Endothelial cell of umbilical vein (primary cell): ENCODE results near the gene MDFI. TPM values are rescaled to one million over a fixed set of nuclear protein-coding genes. Genes with fewer than 3 reads are reported as not detected.

ENCODE experiments used
- BruUV-seq: library from RNA; stranded (reverse); fragments of 400-500 nt; replicated peaks from 2 replicates; lab custom pipeline; 2021; lab: Mats Ljungman, UMichigan
- CTCF ChIA-PET: fragments of 300-600, 350-600 bp; sonication (Branson Sonifier 250); formaldehyde crosslinking; loops from one replicate; lab custom pipeline; 2021; ENCODE audit warnings: antibody characterized with exemption, inconsistent platforms; lab: Charles Lee
- POLR2A ChIA-PET: fragments of 300-600, 350-600 bp; sonication (Branson Sonifier 250); formaldehyde crosslinking; loops from one replicate; lab custom pipeline; 2021; ENCODE audit warnings: antibody characterized with exemption, inconsistent platforms; lab: Charles Lee
- DNase-seq: peaks from one replicate; pipeline ENCODE4 v3.0.0-alpha.2; 2011; ENCODE audit warnings: low read depth, low spot score
- FAIRE-seq: peaks from 2 replicates; lab custom pipeline; 2011; peaks lifted over from hg19 to GRCh38; lab: Jason Lieb, UNC
- H2AFZ ChIP-seq: 2 replicates; pipeline ENCODE4 v1.6.0; 2012; ENCODE audit warnings: low read depth, low read length, control low read depth, inconsistent platforms
- H3K27ac ChIP-seq: 2 replicates; pipeline ENCODE4 v1.5.1; 2011; ENCODE audit warnings: low read depth, mild to moderate bottlenecking, control low read depth, low read length, moderate library complexity; ENCODE audit not compliant: insufficient read depth
- H3K27me3 ChIP-seq, 2 experiments: 2 replicates each; pipeline versions ENCODE4 v1.6.0 to v1.6.1; 2011; ENCODE audit warnings: low read length in 2 of 2, mixed read lengths in 1 of 2; ENCODE audit not compliant: control insufficient read depth in 2 of 2, insufficient read depth in 2 of 2
- H3K36me3 ChIP-seq, 2 experiments: 2 replicates in 1 of 2; 3 replicates in 1 of 2; pipeline ENCODE4 v1.5.1; 2011; ENCODE audit warnings: low read length in 2 of 2, mild to moderate bottlenecking in 1 of 2, moderate library complexity in 1 of 2; ENCODE audit not compliant: control insufficient read depth in 2 of 2, insufficient read depth in 2 of 2; ENCODE audit errors: extremely low read depth in 1 of 2
- H3K4me1 ChIP-seq: 3 replicates; pipeline ENCODE4 v1.5.1; 2011; ENCODE audit warnings: mild to moderate bottlenecking, low read length; ENCODE audit not compliant: control insufficient read depth, insufficient read depth; ENCODE audit errors: extremely low read depth
- H3K4me2 ChIP-seq: 2 replicates; pipeline ENCODE4 v1.6.1; 2011; ENCODE audit warnings: low read length, control low read depth, mixed read lengths; ENCODE audit not compliant: insufficient read depth
- H3K4me3 ChIP-seq, 3 experiments: fragments of 200-600 bp in 1 of 3; sonication (generic), shearing (Covaris generic) in 1 of 3; replicated peaks in 1 of 3; 2 replicates each; pipeline ENCODE4 v1.5.1; 2011 to 2016; ENCODE audit warnings: control low read depth in 3 of 3, low read length in 3 of 3, mild to moderate bottlenecking in 2 of 3, inconsistent platforms in 1 of 3, low read depth in 1 of 3, moderate library complexity in 1 of 3; ENCODE audit not compliant: insufficient read depth in 1 of 3
- H3K79me2 ChIP-seq: 2 replicates; pipeline ENCODE4 v1.6.0; 2012; ENCODE audit warnings: low read length, inconsistent platforms; ENCODE audit not compliant: control insufficient read depth, insufficient read depth
- H3K9ac ChIP-seq: replicated peaks from 2 replicates; pipeline ENCODE3; 2011; ENCODE audit warnings: low read length, control low read depth; ENCODE audit not compliant: insufficient read depth; ENCODE audit errors: extremely low read depth
- H3K9me1 ChIP-seq: replicated peaks from 3 replicates; pipeline ENCODE4 v1.6.0; 2011; ENCODE audit warnings: mild to moderate bottlenecking, low read length; ENCODE audit not compliant: control insufficient read depth, insufficient read depth; ENCODE audit errors: extremely low read depth
- H3K9me3 ChIP-seq: replicated peaks from 2 replicates; pipeline ENCODE4 v1.5.1; 2012; ENCODE audit warnings: low read length, inconsistent platforms; ENCODE audit not compliant: control insufficient read depth, insufficient read depth
- H4K20me1 ChIP-seq: replicated peaks from 2 replicates; pipeline ENCODE3; 2011; ENCODE audit warnings: mild to moderate bottlenecking, low read length; ENCODE audit not compliant: control insufficient read depth, insufficient read depth; ENCODE audit errors: extremely low read depth
- CTCF ChIP-seq, 2 donors: IDR thresholded peaks; 1 replicate in 1 of 2; 2 replicates in 1 of 2; pipeline ENCODE4 v1.5.1; 2011; ENCODE audit warnings: low read length in 2 of 2, mild to moderate bottlenecking in 2 of 2, moderate library complexity in 2 of 2, control low read depth in 1 of 2, inconsistent platforms in 1 of 2, low read depth in 1 of 2; ENCODE audit not compliant: insufficient read depth in 1 of 2; ENCODE audit errors: extremely low read depth in 1 of 2
- EZH2 ChIP-seq: IDR thresholded peaks from 2 replicates; pipeline ENCODE4 v1.6.1; 2012; ENCODE audit warnings: borderline replicate concordance, low read depth, mild to moderate bottlenecking, moderate library complexity, low read length, inconsistent platforms; ENCODE audit not compliant: severe bottlenecking
- FOS ChIP-seq: IDR thresholded peaks from 2 replicates; pipeline ENCODE4 v1.6.1; 2011; ENCODE audit warnings: mild to moderate bottlenecking, low read length, moderate library complexity, borderline replicate concordance; ENCODE audit not compliant: insufficient read depth
- GATA2 ChIP-seq: IDR thresholded peaks from 2 replicates; pipeline ENCODE4 v1.7.0; 2011; ENCODE audit warnings: low read depth, mild to moderate bottlenecking, moderate library complexity, mixed read lengths, low read length; ENCODE audit not compliant: insufficient read length, insufficient read depth
- JUN ChIP-seq: IDR thresholded peaks from 2 replicates; pipeline ENCODE4 v1.6.1; 2011; ENCODE audit warnings: borderline replicate concordance, low read depth; ENCODE audit not compliant: insufficient read length, insufficient read depth
- MYC ChIP-seq: IDR thresholded peaks from one replicate; pipeline ENCODE4 v1.6.1; 2011; ENCODE audit warnings: mild to moderate bottlenecking, low read depth, low read length
- POLR2A ChIP-seq: IDR thresholded peaks from 2 replicates; pipeline ENCODE4 v1.6.1; 2012; ENCODE audit warnings: low read depth, mild to moderate bottlenecking, control low read depth, low read length
- POLR2AphosphoS5 ChIP-seq: IDR thresholded peaks from 2 replicates; pipeline ENCODE4 v1.6.1; 2012; ENCODE audit warnings: low read depth, mild to moderate bottlenecking, control low read depth, low read length, moderate library complexity; ENCODE audit not compliant: insufficient read depth
- dilution Hi-C: fragments of 300-500 bp; cut with MboI; formaldehyde crosslinking; loops from one replicate; pipeline ENCODE4 v1.15.0; 2019; ENCODE audit warnings: low sequenced_read_pairs; ENCODE audit not compliant: extremely low pct_ligation_motif_present
- intact Hi-C: fragments of 100-400 bp; cut with micrococcal nuclease; formaldehyde crosslinking; loops from one replicate; pipeline ENCODE4 v1.10.0; 2022
- polyA plus RNA-seq, 4 experiments: library from polyadenylated mRNA; depleted of rRNA in 3 of 4; stranded (reverse) in 3 of 4; unstranded in 1 of 4; fragments of >200 nt; gene quantifications; 2 replicates each; pipeline versions ENCODE4 v1.2.1 to v1.2.3, GENCODE V29; 2011 to 2012; ENCODE audit warnings: missing spikeins in 1 of 4
- total RNA-seq: library from RNA; stranded (reverse); gene quantifications from 2 replicates; pipeline ENCODE4 v1.2.3, GENCODE V29; 2021
- TF ChIP-seq, protein P1 (sequence below): IDR thresholded peaks from 2 replicates; pipeline ENCODE4 v1.6.1; 2011; ENCODE audit not compliant: insufficient read depth, insufficient read length

The MDFI gene
- total and polyA plus RNA-seq, 2 donors (not counting 3 experiments of a cell fraction or from before 2014, with no cell fraction given) = 32.4 to 74.1 TPM

GRCh38 chr6:41673704-41674000 lies 35.4 kb downstream of the MDFI start:
- TF ChIP-seq GATA2 = no peak
- no peak for TF ChIP-seq EZH2
- Histone ChIP-seq H4K20me1 (no peaks in the 10 kb centered on the region), H3K4me2 (no peak overlapping the region), H3K36me3 (no peaks in the 10 kb centered on the region), H3K9me3 (no peaks in the 10 kb centered on the region), H3K27ac (no peak overlapping the region), H3K9ac (no peak overlapping the region), H3K9me1 (no peaks in the 10 kb centered on the region), H3K4me1 (no peaks in the 10 kb centered on the region), H3K27me3 (peaks cover 8 to 12% of the 10 kb centered on the region in 2 experiments), H3K4me3 (no peak overlapping the region), H3K79me2 (no peaks in the 10 kb centered on the region), H2AFZ (no peak overlapping the region)
- ChIA-PET CTCF (interaction anchor here (1.4 to 1.7 kb wide), 4 partner anchors 8 to 71 kb away, joined by 3 to 11 read pairs (median 5); no protein-coding TSS in a partner anchor), POLR2A (no interaction called here)
- no peak for DNase-seq
- BruUV-seq = no TSS peak
- intact Hi-C loops (no loop called here), dilution Hi-C loops (no loop called here)
- FAIRE-seq = no peak

GRCh38 chr6:41674231-41675000 lies 36.1 kb downstream of the MDFI start:
- Histone ChIP-seq H2AFZ (no peak overlapping the region), H3K4me1 (no peaks in the 10 kb centered on the region), H3K4me2 (no peak overlapping the region), H3K27me3 (peaks cover 1 to 12% of the 10 kb centered on the region in 2 experiments), H3K4me3 (no peak overlapping the region), H3K9ac (no peak overlapping the region), H3K9me1 (no peaks in the 10 kb centered on the region), H4K20me1 (no peaks in the 10 kb centered on the region), H3K79me2 (no peaks in the 10 kb centered on the region), H3K9me3 (no peaks in the 10 kb centered on the region), H3K27ac (no peak overlapping the region), H3K36me3 (no peaks in the 10 kb centered on the region)
- FAIRE-seq (no peak), DNase-seq (no peak)
- no TSS peak for BruUV-seq
- dilution Hi-C loops (no loop called here), intact Hi-C loops (no loop called here)
- ChIA-PET CTCF (interaction anchor here (1.0 to 1.7 kb wide), 8 partner anchors 8 to 306 kb away, joined by 3 to 11 read pairs (median 5); no protein-coding TSS in a partner anchor), POLR2A (no interaction called here)
- TF ChIP-seq POLR2A (no peak), EZH2 (no peak), GATA2 (no peak), MYC (no peak), JUN (no peak), CTCF (IDR thresholded peaks at IDR 0.05; ENCODE audit: extremely low read depth in 1 of 2, insufficient read depth in 1 of 2, low read depth in 1 of 2, low read length in 2 of 2) (no peak), POLR2AphosphoS5 (no peak), FOS (no peak)
- TF ChIP-seq, protein P1, sequence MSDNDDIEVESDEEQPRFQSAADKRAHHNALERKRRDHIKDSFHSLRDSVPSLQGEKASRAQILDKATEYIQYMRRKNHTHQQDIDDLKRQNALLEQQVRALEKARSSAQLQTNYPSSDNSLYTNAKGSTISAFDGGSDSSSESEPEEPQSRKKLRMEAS = no peak
